ENCODE results near the gene ARHGAP32. TPM values are rescaled to one million over a fixed set of nuclear protein-coding genes. Genes with fewer than 3 reads are reported as not detected.

Gene ARHGAP32
- total RNA-seq: 42.3 and 48.0 TPM in 2 replicates
- long read RNA-seq, partial matches to known transcripts: 5 of 15 reads
- long read RNA-seq, other reads (novel, unspliced or antisense): 10 of 15 reads

DNA sequence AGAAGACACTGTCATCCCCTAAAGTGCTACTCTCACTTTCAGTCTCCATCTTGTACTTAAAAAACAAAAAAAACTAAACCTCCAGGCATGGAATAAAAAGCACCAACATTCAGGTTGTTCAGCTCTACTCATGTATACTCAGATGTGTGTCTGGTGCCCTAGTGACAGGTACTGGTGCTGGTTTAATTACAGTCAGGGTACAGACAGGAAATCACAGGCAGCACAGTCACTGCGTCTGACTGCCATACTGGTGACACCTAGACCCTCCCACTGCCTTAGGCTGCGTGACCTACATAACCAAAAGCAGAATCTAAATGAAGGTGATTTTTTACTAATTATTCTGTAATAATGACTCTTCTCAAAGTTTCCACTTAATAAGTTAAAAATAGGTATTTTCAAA is at the start of gene ARHGAP32:
Gene ARHGAP32, minus strand, starts transcription at position 176 of the 400 bp plus-strand sequence. Its CDS starts 127 bp downstream, at position 49.
- H3K36me3 Mint-ChIP-seq (ENCODE audit: insufficient read depth): peaks cover 3% of the 10 kb centered on the region
- H3K27me3 Mint-ChIP-seq: no peaks in the 10 kb centered on the region
- DNase-seq (ENCODE audit: low spot score, unreplicated experiment): no peak
- peaks cover 5% of the 10 kb centered on the region for H3K9me3 Mint-ChIP-seq (ENCODE audit: low read depth)
- peaks cover 3% of the 10 kb centered on the region for H3K4me1 Mint-ChIP-seq (ENCODE audit: low read depth)
- no peak within 1 kb of the TSS for H3K27ac Mint-ChIP-seq
- no peak within 1 kb of the TSS for H3K4me3 Mint-ChIP-seq (ENCODE audit: low read depth)
- TF ChIP-seq, protein P1, sequence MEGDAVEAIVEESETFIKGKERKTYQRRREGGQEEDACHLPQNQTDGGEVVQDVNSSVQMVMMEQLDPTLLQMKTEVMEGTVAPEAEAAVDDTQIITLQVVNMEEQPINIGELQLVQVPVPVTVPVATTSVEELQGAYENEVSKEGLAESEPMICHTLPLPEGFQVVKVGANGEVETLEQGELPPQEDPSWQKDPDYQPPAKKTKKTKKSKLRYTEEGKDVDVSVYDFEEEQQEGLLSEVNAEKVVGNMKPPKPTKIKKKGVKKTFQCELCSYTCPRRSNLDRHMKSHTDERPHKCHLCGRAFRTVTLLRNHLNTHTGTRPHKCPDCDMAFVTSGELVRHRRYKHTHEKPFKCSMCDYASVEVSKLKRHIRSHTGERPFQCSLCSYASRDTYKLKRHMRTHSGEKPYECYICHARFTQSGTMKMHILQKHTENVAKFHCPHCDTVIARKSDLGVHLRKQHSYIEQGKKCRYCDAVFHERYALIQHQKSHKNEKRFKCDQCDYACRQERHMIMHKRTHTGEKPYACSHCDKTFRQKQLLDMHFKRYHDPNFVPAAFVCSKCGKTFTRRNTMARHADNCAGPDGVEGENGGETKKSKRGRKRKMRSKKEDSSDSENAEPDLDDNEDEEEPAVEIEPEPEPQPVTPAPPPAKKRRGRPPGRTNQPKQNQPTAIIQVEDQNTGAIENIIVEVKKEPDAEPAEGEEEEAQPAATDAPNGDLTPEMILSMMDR (IDR thresholded peaks at IDR 0.05; ENCODE audit: unreplicated experiment): no peak

DNA sequence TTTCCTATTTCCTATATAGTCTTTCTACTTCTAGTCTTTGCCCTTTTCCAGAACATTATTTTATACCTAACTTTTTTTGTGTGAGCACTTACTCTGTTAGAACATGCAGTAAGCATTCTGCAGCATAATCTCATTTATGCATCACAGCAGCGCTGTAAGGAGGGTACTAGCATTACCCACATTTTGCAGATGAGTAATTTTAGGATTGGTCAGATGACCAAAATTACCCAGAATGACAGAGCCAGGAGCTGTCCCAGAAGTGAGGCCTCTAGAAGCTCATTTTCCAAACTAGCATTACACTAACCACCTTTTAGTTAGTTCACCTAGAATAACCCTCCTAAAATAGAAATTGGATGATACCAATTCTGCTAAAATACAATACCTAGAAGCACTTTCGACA is 47.1 kb upstream of the ARHGAP32 start:
- Mint-ChIP-seq H3K4me3 (ENCODE audit: low read depth) (no peak overlapping the region), H3K27ac (no peak overlapping the region), H3K4me1 (ENCODE audit: low read depth) (peaks cover 11% of the 10 kb centered on the region), H3K36me3 (ENCODE audit: insufficient read depth) (peaks cover 19% of the 10 kb centered on the region), H3K9me3 (ENCODE audit: low read depth) (peaks cover 19% of the 10 kb centered on the region), H3K27me3 (no peaks in the 10 kb centered on the region)
- no peak for DNase-seq (ENCODE audit: low spot score, unreplicated experiment)
- TF ChIP-seq, protein P1 (IDR thresholded peaks at IDR 0.05; ENCODE audit: unreplicated experiment): no peak

DNA sequence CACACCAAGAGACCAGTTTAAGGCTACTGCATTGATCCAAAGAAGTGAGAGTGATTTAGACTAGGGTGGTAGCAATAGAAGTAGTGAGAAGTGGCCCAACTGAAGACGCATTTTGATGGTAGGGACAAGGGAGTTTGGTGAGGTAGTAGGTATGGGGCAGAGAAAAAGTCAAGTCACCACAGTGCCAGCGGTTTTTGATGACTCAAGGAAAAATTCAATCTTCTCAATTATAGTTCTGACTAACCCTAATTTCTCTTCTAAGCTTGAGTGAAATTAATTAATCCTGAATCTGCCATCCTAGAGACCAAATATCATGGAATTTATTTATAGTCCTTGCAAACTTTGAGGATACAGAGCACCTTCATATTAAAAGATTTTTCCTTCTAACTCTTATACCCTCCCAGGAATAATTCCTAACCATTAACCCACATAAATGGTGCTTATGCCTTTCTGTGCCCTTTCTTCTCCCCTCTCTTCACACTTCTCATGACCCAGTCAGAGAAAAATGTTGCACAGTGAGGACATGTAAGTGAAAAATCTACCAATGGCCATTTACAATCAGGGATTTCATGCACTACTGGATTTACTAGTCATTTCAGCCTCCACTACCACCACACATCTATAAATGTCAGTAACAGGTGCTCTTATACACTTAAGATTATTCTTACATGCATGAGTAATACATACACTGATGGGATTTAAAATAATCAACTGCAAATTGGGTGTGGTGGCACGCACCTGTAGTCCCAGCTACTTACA is 45.9 kb upstream of the ARHGAP32 start:
- TF ChIP-seq, protein P1 (IDR thresholded peaks at IDR 0.05; ENCODE audit: unreplicated experiment): no peak
- H3K27ac Mint-ChIP-seq: no peak overlapping the region
- H3K9me3 Mint-ChIP-seq (ENCODE audit: low read depth): peaks cover 13% of the 10 kb centered on the region
- no peak for DNase-seq (ENCODE audit: low spot score, unreplicated experiment)
- H3K4me1 Mint-ChIP-seq (ENCODE audit: low read depth): peaks cover 11% of the 10 kb centered on the region
- no peak overlapping the region for H3K4me3 Mint-ChIP-seq (ENCODE audit: low read depth)
- no peaks in the 10 kb centered on the region for H3K27me3 Mint-ChIP-seq
- peaks cover 17% of the 10 kb centered on the region for H3K36me3 Mint-ChIP-seq (ENCODE audit: insufficient read depth)

DNA sequence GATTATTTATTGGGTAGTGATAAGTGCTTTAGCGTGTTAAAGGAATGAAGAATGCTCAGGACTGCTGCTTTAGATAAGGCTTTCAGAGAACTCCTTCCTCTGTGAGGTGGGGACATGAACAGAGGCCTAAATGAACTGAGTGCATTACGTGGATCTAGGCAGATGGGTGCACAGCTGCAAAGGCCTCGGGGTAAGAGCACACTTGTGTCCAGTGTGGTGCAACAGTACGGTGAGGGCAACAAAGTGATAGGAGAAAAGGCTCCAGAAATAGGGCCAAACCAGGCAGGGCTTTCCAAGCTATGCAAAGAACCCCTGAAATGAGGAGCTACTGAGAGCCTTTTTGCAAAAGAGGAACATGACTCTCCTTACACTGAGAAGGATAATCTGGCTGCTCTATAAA is 45.3 kb upstream of the ARHGAP32 start:
- Mint-ChIP-seq H3K27me3 (no peaks in the 10 kb centered on the region), H3K4me1 (ENCODE audit: low read depth) (peaks cover 11% of the 10 kb centered on the region), H3K4me3 (ENCODE audit: low read depth) (no peak overlapping the region), H3K36me3 (ENCODE audit: insufficient read depth) (peaks cover 17% of the 10 kb centered on the region), H3K27ac (no peak overlapping the region), H3K9me3 (ENCODE audit: low read depth) (peaks cover 9% of the 10 kb centered on the region)
- DNase-seq (ENCODE audit: low spot score, unreplicated experiment): no peak
- TF ChIP-seq, protein P1 (IDR thresholded peaks at IDR 0.05; ENCODE audit: unreplicated experiment): no peak

DNA sequence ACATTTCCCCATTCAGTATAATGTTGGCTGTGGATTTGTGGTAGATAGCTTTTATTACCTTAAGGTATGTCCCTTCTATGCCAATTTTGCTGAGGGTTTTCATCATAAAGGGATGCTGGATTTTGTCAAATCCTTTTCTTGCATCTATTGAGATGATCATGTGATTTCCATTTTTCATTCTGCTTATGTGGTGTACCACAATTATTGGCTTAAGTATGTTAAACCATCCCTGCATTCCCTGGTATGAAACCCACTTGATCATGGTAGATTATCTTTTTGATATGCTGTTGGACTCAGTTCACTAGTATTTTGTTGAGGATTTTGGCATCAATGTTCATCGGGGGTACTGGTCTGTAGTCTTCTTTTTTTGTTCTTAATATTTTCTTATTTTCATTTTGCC is 44.7 kb upstream of the ARHGAP32 start:
- Mint-ChIP-seq H3K36me3 (ENCODE audit: insufficient read depth) (peaks cover 18% of the 10 kb centered on the region), H3K27ac (no peak overlapping the region), H3K4me1 (ENCODE audit: low read depth) (peaks cover 11% of the 10 kb centered on the region), H3K4me3 (ENCODE audit: low read depth) (no peak overlapping the region), H3K27me3 (no peaks in the 10 kb centered on the region), H3K9me3 (ENCODE audit: low read depth) (peaks cover 9% of the 10 kb centered on the region)
- TF ChIP-seq, protein P1 (IDR thresholded peaks at IDR 0.05; ENCODE audit: unreplicated experiment): no peak
- no peak for DNase-seq (ENCODE audit: low spot score, unreplicated experiment)
